ENCODE data around the gene FSHB.

DNA sequence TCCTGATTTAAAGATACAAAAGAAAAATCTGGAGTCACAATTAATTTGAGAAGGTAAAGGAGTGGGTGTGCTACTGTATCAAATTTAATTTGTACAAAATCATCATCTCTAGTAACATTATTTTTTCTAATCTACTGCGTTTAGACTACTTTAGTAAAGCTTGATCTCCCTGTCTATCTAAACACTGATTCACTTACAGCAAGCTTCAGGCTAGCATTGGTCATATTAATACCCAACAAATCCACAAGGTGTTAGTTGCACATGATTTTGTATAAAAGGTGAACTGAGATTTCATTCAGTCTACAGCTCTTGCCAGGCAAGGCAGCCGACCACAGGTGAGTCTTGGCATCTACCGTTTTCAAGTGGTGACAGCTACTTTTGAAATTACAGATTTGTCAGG, at the start of gene FSHB:
- TF ChIP-seq, protein P1, sequence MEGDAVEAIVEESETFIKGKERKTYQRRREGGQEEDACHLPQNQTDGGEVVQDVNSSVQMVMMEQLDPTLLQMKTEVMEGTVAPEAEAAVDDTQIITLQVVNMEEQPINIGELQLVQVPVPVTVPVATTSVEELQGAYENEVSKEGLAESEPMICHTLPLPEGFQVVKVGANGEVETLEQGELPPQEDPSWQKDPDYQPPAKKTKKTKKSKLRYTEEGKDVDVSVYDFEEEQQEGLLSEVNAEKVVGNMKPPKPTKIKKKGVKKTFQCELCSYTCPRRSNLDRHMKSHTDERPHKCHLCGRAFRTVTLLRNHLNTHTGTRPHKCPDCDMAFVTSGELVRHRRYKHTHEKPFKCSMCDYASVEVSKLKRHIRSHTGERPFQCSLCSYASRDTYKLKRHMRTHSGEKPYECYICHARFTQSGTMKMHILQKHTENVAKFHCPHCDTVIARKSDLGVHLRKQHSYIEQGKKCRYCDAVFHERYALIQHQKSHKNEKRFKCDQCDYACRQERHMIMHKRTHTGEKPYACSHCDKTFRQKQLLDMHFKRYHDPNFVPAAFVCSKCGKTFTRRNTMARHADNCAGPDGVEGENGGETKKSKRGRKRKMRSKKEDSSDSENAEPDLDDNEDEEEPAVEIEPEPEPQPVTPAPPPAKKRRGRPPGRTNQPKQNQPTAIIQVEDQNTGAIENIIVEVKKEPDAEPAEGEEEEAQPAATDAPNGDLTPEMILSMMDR (IDR thresholded peaks at IDR 0.05): no peak
- TF ChIP-seq POLR2AphosphoS5 (IDR thresholded peaks at IDR 0.05): no peak
